Naive thymus-derived CD4-positive, alpha-beta T cell (primary cell): ENCODE measurements around the gene MS4A2. TPM values are rescaled to one million over a fixed set of nuclear protein-coding genes. Genes with fewer than 3 reads are reported as not detected.
"Not testable (repeated sequence)": the region's sequence is repeated elsewhere in the genome, so short reads cannot be mapped to it uniquely, and the experiment has no call there.

Source experiments
- ATAC-seq: fragments of 150-1000 bp; cut with Tn5 transposase; 2 replicates; pipeline ENCODE4 v1.10.0; 2021; ENCODE audit warnings: mild to moderate bottlenecking, moderate library complexity
- CTCF ChIA-PET: fragments of 350-600 bp; sonication (Branson Sonifier 250); formaldehyde crosslinking; loops from one replicate; lab custom pipeline; 2021; ENCODE audit warnings: antibody characterized with exemption; lab: Charles Lee
- POLR2A ChIA-PET: fragments of 350-600 bp; sonication (Branson Sonifier 250); formaldehyde crosslinking; loops from one replicate; lab custom pipeline; 2021; ENCODE audit warnings: antibody characterized with exemption, inconsistent platforms; lab: Charles Lee
- DNase-seq, 9 donors: peaks; one replicate each; pipeline versions ENCODE4 v3.0.0 to v3.0.0-alpha.2; 2020 to 2022; ENCODE audit warnings: mixed read lengths in 1 of 9
- H3K27ac ChIP-seq: one replicate; pipeline ENCODE4 v1.7.0; 2013; ENCODE audit warnings: mild to moderate bottlenecking, low read depth, low read length, moderate library complexity
- H3K27me3 ChIP-seq, 2 donors: one replicate each; pipeline ENCODE4 v1.7.0; 2013; ENCODE audit warnings: low read length in 2 of 2, mild to moderate bottlenecking in 2 of 2, moderate library complexity in 2 of 2; ENCODE audit not compliant: control insufficient read depth in 2 of 2, insufficient read depth in 2 of 2
- H3K36me3 ChIP-seq, 3 experiments: 1 replicate in 2 of 3; 2 replicates in 1 of 3; pipeline ENCODE4 v1.7.0; 2013; ENCODE audit warnings: low read length in 3 of 3, mild to moderate bottlenecking in 3 of 3, moderate library complexity in 1 of 3; ENCODE audit not compliant: insufficient read depth in 3 of 3, control insufficient read depth in 2 of 3
- H3K4me1 ChIP-seq, 2 donors: one replicate each; pipeline ENCODE4 v1.7.0; 2013; ENCODE audit warnings: low read length in 2 of 2, mild to moderate bottlenecking in 2 of 2, moderate library complexity in 1 of 2; ENCODE audit not compliant: control insufficient read depth in 2 of 2, insufficient read depth in 2 of 2
- H3K4me3 ChIP-seq: 2 replicates; pipeline ENCODE4 v1.7.0; 2013; ENCODE audit warnings: mild to moderate bottlenecking, low read length
- H3K9me3 ChIP-seq, 3 experiments: 1 replicate in 2 of 3; 2 replicates in 1 of 3; pipeline ENCODE4 v1.7.0; 2013; ENCODE audit warnings: low read length in 3 of 3; ENCODE audit not compliant: control insufficient read depth in 2 of 3
- H3K27ac Mint-ChIP-seq, 9 donors: one replicate each; pipeline ENCODE4 v1.8.0; 2020 to 2022; ENCODE audit warnings: mixed read lengths in 9 of 9, mild to moderate bottlenecking in 8 of 9, moderate library complexity in 5 of 9, inconsistent platforms in 2 of 9
- H3K27me3 Mint-ChIP-seq, 5 donors: one replicate each; pipeline ENCODE4 v1.8.0; 2021 to 2022; ENCODE audit warnings: mixed read lengths in 5 of 5, mild to moderate bottlenecking in 1 of 5
- H3K36me3 Mint-ChIP-seq, 5 donors: one replicate each; pipeline ENCODE4 v1.8.0; 2020 to 2022; ENCODE audit warnings: mixed read lengths in 5 of 5, mild to moderate bottlenecking in 3 of 5, inconsistent platforms in 1 of 5
- H3K4me1 Mint-ChIP-seq, 7 donors: one replicate each; pipeline ENCODE4 v1.8.0; 2020 to 2022; ENCODE audit warnings: mixed read lengths in 7 of 7, mild to moderate bottlenecking in 3 of 7, inconsistent platforms in 1 of 7
- H3K4me3 Mint-ChIP-seq, 10 donors: one replicate each; pipeline ENCODE4 v1.8.0; 2020 to 2022; ENCODE audit warnings: mild to moderate bottlenecking in 10 of 10, mixed read lengths in 10 of 10, moderate library complexity in 6 of 10, inconsistent platforms in 2 of 10
- H3K9me3 Mint-ChIP-seq, 11 donors: one replicate each; pipeline ENCODE4 v1.8.0; 2020 to 2022; ENCODE audit warnings: mixed read lengths in 11 of 11, mild to moderate bottlenecking in 4 of 11, inconsistent platforms in 1 of 11, moderate library complexity in 1 of 11
- intact Hi-C, 2 donors: fragments of 100-400 bp; cut with micrococcal nuclease; formaldehyde crosslinking; loops; one replicate each; pipeline ENCODE4 v1.15.1; 2023
- polyA plus RNA-seq, 2 donors: library from polyadenylated mRNA; unstranded; fragments of 300-500 nt; fragmentation: Illumina TruSeq; gene quantifications; one replicate each; pipeline ENCODE4 v1.2.3, GENCODE V29; 2021
- total RNA-seq, 6 experiments: library from RNA in 5 of 6; stranded (reverse) in 5 of 6; gene quantifications; 1 replicate in 5 of 6; 2 replicates in 1 of 6; pipeline ENCODE4 v1.2.3 and lab custom pipeline; 2021 to 2026

The MS4A2 gene
- total and polyA plus RNA-seq, 7 experiments from 2014 or later, result 2.3 to 7.6 TPM; not detected in 5

DNA sequence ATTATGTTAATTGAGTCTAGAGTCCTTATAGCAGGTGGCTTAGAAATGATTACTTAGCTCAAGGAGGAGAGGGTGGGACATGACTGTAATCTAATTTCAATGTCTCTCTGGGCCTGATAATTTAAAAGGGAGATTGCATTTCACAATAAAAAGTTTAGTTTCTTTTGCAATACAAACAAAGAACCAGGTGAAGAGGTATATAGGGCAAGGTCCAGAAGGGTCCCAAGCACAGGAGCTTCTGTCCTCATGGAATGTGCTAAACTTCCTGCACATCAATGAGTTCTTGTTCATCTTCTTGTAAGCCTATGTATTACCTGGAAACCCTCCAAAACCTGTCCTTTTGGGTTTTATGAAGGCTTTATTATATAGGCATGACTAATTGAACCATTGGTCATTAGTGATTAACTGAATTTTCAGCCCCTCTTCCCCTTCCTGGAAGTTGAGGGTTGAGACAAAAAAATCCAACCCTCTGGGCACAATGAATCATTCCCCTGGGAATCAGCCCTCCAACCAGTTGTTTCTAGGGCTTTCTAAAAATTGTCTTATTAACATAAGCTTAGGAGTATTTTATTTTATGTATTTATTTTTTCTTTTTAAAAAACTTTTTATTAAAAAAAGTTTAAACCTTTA, 37.6 kb downstream of the MS4A2 start:
- no peak for ATAC-seq
- no peaks in the 10 kb centered on the region for H3K9me3 ChIP-seq
- no peak for DNase-seq
- Mint-ChIP-seq H3K4me1 (peaks cover 0 to 2% (median 0%) of the 10 kb centered on the region in 7 donors), H3K27me3 (peaks cover 0 to 19% (median 12%) of the 10 kb centered on the region in 5 donors), H3K9me3 (peaks cover 0 to 2% (median 0%) of the 10 kb centered on the region in 11 donors), H3K27ac (no peak overlapping the region), H3K4me3 (no peak overlapping the region), H3K36me3 (no peaks in the 10 kb centered on the region)
- ChIA-PET CTCF (interaction anchor here (1.3 kb wide), 1 partner anchor 67 kb away, joined by 3 read pairs; no protein-coding TSS in a partner anchor), POLR2A (no interaction called here)
- no peaks in the 10 kb centered on the region for H3K27me3 ChIP-seq
- H3K4me3 ChIP-seq, result no peak overlapping the region
- intact Hi-C loops, result no loop called here
- H3K27ac ChIP-seq, result no peak overlapping the region
- H3K4me1 ChIP-seq, result no peaks in the 10 kb centered on the region
- no peaks in the 10 kb centered on the region for H3K36me3 ChIP-seq

GRCh38 chr11:60127311-60127811, 38.9 kb downstream of the MS4A2 start:
- Mint-ChIP-seq H3K27ac (no peak overlapping the region), H3K4me3 (no peak overlapping the region), H3K9me3 (peaks cover 0 to 2% (median 0%) of the 10 kb centered on the region in 11 donors), H3K27me3 (peaks cover 0 to 15% (median 11%) of the 10 kb centered on the region in 5 donors), H3K36me3 (no peaks in the 10 kb centered on the region), H3K4me1 (peaks cover 0 to 2% (median 0%) of the 10 kb centered on the region in 7 donors)
- POLR2A ChIA-PET, result no interaction called here
- ATAC-seq (no peak), DNase-seq (no peak)
- Histone ChIP-seq H3K9me3 (no peaks in the 10 kb centered on the region), H3K4me1 (no peaks in the 10 kb centered on the region), H3K4me3 (no peak overlapping the region), H3K27ac (no peak overlapping the region), H3K27me3 (no peaks in the 10 kb centered on the region), H3K36me3 (no peaks in the 10 kb centered on the region)
- CTCF ChIA-PET, result no interaction called here
- intact Hi-C loops, result no loop called here

DNA sequence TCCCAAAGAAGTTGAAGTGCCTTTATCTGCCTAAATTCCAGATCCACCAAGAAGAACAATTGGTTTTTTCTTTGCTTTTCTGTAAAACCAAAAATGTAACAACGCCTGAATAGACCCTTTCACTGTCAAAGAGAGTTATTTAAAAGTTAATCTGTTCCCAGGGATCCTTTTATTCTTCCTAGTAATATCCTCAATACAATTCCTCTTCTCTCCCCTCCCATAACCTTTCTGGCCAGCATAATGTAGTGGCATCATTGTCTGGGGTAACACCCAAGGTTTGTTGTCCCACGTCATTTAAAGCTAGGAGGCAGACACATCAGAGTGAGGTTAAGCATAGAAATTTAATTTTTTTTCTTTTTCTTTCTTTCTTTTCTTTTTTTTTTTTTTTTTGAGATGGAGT, 39.9 kb downstream of the MS4A2 start:
- peaks cover 0 to 16% (median 8%) of the 10 kb centered on the region in 5 donors for H3K27me3 Mint-ChIP-seq
- Histone ChIP-seq H3K9me3 (no peaks in the 10 kb centered on the region), H3K36me3 (no peaks in the 10 kb centered on the region), H3K27me3 (no peaks in the 10 kb centered on the region), H3K4me3 (no peak overlapping the region), H3K27ac (no peak overlapping the region), H3K4me1 (no peaks in the 10 kb centered on the region)
- peaks cover 0 to 5% (median 2%) of the 10 kb centered on the region in 11 donors for H3K9me3 Mint-ChIP-seq
- DNase-seq (no peak), ATAC-seq (no peak)
- ChIA-PET POLR2A (no interaction called here), CTCF (no interaction called here)
- no peaks in the 10 kb centered on the region for H3K36me3 Mint-ChIP-seq
- H3K4me3 Mint-ChIP-seq, result no peak overlapping the region
- peaks cover 0 to 2% (median 0%) of the 10 kb centered on the region in 7 donors for H3K4me1 Mint-ChIP-seq
- intact Hi-C loops, result no loop called here
- no peak overlapping the region for H3K27ac Mint-ChIP-seq

GRCh38 chr11:60128866-60129265, 40.4 kb downstream of the MS4A2 start:
- H3K9me3 Mint-ChIP-seq, CTCF ChIA-PET, H3K4me3 ChIP-seq, H3K27me3 ChIP-seq, H3K4me1 Mint-ChIP-seq, H3K36me3 Mint-ChIP-seq, H3K27ac Mint-ChIP-seq, H3K4me1 ChIP-seq, H3K9me3 ChIP-seq, POLR2A ChIA-PET, ATAC-seq, H3K4me3 Mint-ChIP-seq, DNase-seq, H3K36me3 ChIP-seq, intact Hi-C loops, H3K27ac ChIP-seq: not testable (repeated sequence)
- H3K27me3 Mint-ChIP-seq, result peaks cover 0 to 13% (median 11%) of the 10 kb centered on the region in 5 donors

GRCh38 chr11:60129853-60130252, 41.4 kb downstream of the MS4A2 start:
- ChIA-PET CTCF (no interaction called here), POLR2A (no interaction called here)
- H3K36me3 Mint-ChIP-seq, result peaks cover 0 to 3% (median 0%) of the 10 kb centered on the region in 5 donors
- intact Hi-C loops, result loop anchor here in 1 of 2 donors (1.0 kb wide), 1 partner anchor 307 kb away; no protein-coding TSS in a partner anchor
- peaks cover 0 to 13% (median 8%) of the 10 kb centered on the region in 5 donors for H3K27me3 Mint-ChIP-seq
- no peak for ATAC-seq
- no peak overlapping the region for H3K27ac ChIP-seq
- H3K4me3 ChIP-seq, result no peak overlapping the region
- no peak for DNase-seq
- H3K36me3 ChIP-seq, result no peaks in the 10 kb centered on the region
- H3K27me3 ChIP-seq, result no peaks in the 10 kb centered on the region
- no peaks in the 10 kb centered on the region for H3K4me1 ChIP-seq
- peaks cover 0 to 17% (median 6%) of the 10 kb centered on the region in 11 donors for H3K9me3 Mint-ChIP-seq
- no peak overlapping the region for H3K27ac Mint-ChIP-seq
- no peaks in the 10 kb centered on the region for H3K9me3 ChIP-seq
- no peak overlapping the region for H3K4me3 Mint-ChIP-seq
- H3K4me1 Mint-ChIP-seq, result peaks cover 0 to 3% (median 0%) of the 10 kb centered on the region in 7 donors

- DNase-seq (peak in 1 of 9 donors; percentile 8), ATAC-seq (no peak)
- peaks cover 0 to 3% (median 0%) of the 10 kb centered on the region in 5 donors for H3K36me3 Mint-ChIP-seq
- no peak overlapping the region for H3K4me3 Mint-ChIP-seq
- H3K27ac Mint-ChIP-seq, result no peak overlapping the region
- peaks cover 0 to 13% (median 8%) of the 10 kb centered on the region in 5 donors for H3K27me3 Mint-ChIP-seq
- POLR2A ChIA-PET, result no interaction called here
- Histone ChIP-seq H3K9me3 (no peaks in the 10 kb centered on the region), H3K4me1 (no peaks in the 10 kb centered on the region), H3K27ac (no peak overlapping the region), H3K36me3 (no peaks in the 10 kb centered on the region), H3K4me3 (no peak overlapping the region), H3K27me3 (no peaks in the 10 kb centered on the region)
- intact Hi-C loops, result loop anchor here in 1 of 2 donors (1.0 kb wide), 1 partner anchor 307 kb away; no protein-coding TSS in a partner anchor
- CTCF ChIA-PET, result no interaction called here
- H3K9me3 Mint-ChIP-seq, result peaks cover 0 to 17% (median 6%) of the 10 kb centered on the region in 11 donors
- peaks cover 0 to 3% (median 0%) of the 10 kb centered on the region in 7 donors for H3K4me1 Mint-ChIP-seq
These were observed 42.0 kb downstream of the MS4A2 start for GRCh38 chr11:60130496-60130895.
